WTC11 (cell line): ENCODE results near the gene VSX2. TPM values are rescaled to one million over a fixed set of nuclear protein-coding genes. Genes with fewer than 3 reads are reported as not detected.

Experiments
- ATAC-seq: fragments of 200-7000 bp; cut with Tn5 transposase; 2 replicates; pipeline ENCODE4 v1.10.0; 2021; ENCODE audit warnings: mild to moderate bottlenecking, moderate library complexity
- CTCF ChIA-PET: fragments of 300-600 bp; sonication (Branson Sonifier 250); formaldehyde crosslinking; loops from one replicate; lab custom pipeline; 2021; ENCODE audit warnings: antibody characterized with exemption; lab: Charles Lee
- POLR2A ChIA-PET: fragments of 350-600 bp; sonication (Branson Sonifier 250); formaldehyde crosslinking; loops from one replicate; lab custom pipeline; 2021; ENCODE audit warnings: antibody characterized with exemption; lab: Charles Lee
- DNase-seq: peaks from one replicate; pipeline ENCODE4 v3.0.0; 2021; ENCODE audit warnings: low spot score
- H3K27ac Mint-ChIP-seq: 2 replicates; pipeline ENCODE4 v1.8.0; 2021; ENCODE audit warnings: mixed read lengths
- H3K27me3 Mint-ChIP-seq: 2 replicates; pipeline ENCODE4 v1.8.0; 2021; ENCODE audit warnings: low read depth, mild to moderate bottlenecking, moderate library complexity, mixed read lengths
- H3K36me3 Mint-ChIP-seq: 2 replicates; pipeline ENCODE4 v1.8.0; 2021; ENCODE audit warnings: mixed read lengths
- H3K4me1 Mint-ChIP-seq: 2 replicates; pipeline ENCODE4 v1.8.0; 2022; ENCODE audit warnings: mixed read lengths
- H3K4me3 Mint-ChIP-seq: 2 replicates; pipeline ENCODE4 v1.8.0; 2021; ENCODE audit warnings: mild to moderate bottlenecking, moderate library complexity, mixed read lengths
- H3K9me3 Mint-ChIP-seq: 2 replicates; pipeline ENCODE4 v1.8.0; 2021; ENCODE audit warnings: mixed read lengths
- GABPB1 ChIP-seq: sonication (generic); formaldehyde crosslinking; IDR thresholded peaks from 2 replicates; pipeline ENCODE4 v1.8.1; 2023; ENCODE audit warnings: mild to moderate bottlenecking, missing genetic modification reagents
- GTF2I ChIP-seq: fragments of 250-450 bp; sonication (Bioruptor Pico); conservative IDR thresholded peaks from 2 replicates; pipeline ENCODE4 v1.4.0; 2021; ENCODE audit warnings: mild to moderate bottlenecking
- IRF1 ChIP-seq: sonication (generic); formaldehyde crosslinking; IDR thresholded peaks from 2 replicates; pipeline ENCODE4 v1.8.0; 2023; ENCODE audit warnings: missing genetic modification reagents
- MYBL2 ChIP-seq: sonication (generic); formaldehyde crosslinking; IDR thresholded peaks from 2 replicates; pipeline ENCODE4 v1.8.1; 2023; ENCODE audit warnings: mild to moderate bottlenecking, moderate library complexity, missing genetic modification reagents
- NR2C2 ChIP-seq: sonication (generic); formaldehyde crosslinking; IDR thresholded peaks from 2 replicates; pipeline ENCODE4 v1.8.0; 2022; ENCODE audit warnings: mild to moderate bottlenecking, missing genetic modification reagents
- NR3C1 ChIP-seq: sonication (generic); formaldehyde crosslinking; conservative IDR thresholded peaks from 2 replicates; pipeline ENCODE4 v1.8.1; 2023; ENCODE audit warnings: low read depth, mild to moderate bottlenecking, missing genetic modification reagents
- SMAD3 ChIP-seq: sonication (generic); formaldehyde crosslinking; IDR thresholded peaks from 2 replicates; pipeline ENCODE4 v1.8.0; 2022; ENCODE audit warnings: missing genetic modification reagents, mild to moderate bottlenecking, borderline replicate concordance
- STAT6 ChIP-seq: sonication (generic); formaldehyde crosslinking; conservative IDR thresholded peaks from 2 replicates; pipeline ENCODE4 v1.8.1; 2023; ENCODE audit warnings: mild to moderate bottlenecking, low read depth, missing genetic modification reagents, moderate library complexity
- TCF7 ChIP-seq: sonication (generic); formaldehyde crosslinking; IDR thresholded peaks from 2 replicates; pipeline ENCODE4 v1.8.0; 2022; ENCODE audit warnings: mild to moderate bottlenecking, low read depth, missing genetic modification reagents, moderate library complexity
- TP53 ChIP-seq: sonication (generic); formaldehyde crosslinking; IDR thresholded peaks from 2 replicates; pipeline ENCODE4 v1.8.1; 2023; ENCODE audit warnings: mild to moderate bottlenecking, missing genetic modification reagents
- ZNF317 ChIP-seq: sonication (generic); formaldehyde crosslinking; IDR thresholded peaks from 2 replicates; pipeline ENCODE4 v1.8.1; 2023; ENCODE audit warnings: low read depth, mild to moderate bottlenecking, moderate library complexity, missing genetic modification reagents, borderline replicate concordance
- total RNA-seq: library from RNA; stranded (reverse); gene quantifications from 3 replicates; pipeline ENCODE4 v1.2.3, GENCODE V29; 2021
- TF ChIP-seq, protein P1 (sequence below): sonication (generic); formaldehyde crosslinking; IDR thresholded peaks from 2 replicates; pipeline ENCODE4 v1.8.0; 2022; ENCODE audit warnings: missing genetic modification reagents
- TF ChIP-seq, protein P2 (sequence below): fragments of 250-450 bp; sonication (Bioruptor Pico); IDR thresholded peaks from 2 replicates; pipeline ENCODE4 v1.9.0; 2021; ENCODE audit warnings: mild to moderate bottlenecking

The VSX2 gene
- total RNA-seq, 1 experiment from 2014 or later: not detected

DNA sequence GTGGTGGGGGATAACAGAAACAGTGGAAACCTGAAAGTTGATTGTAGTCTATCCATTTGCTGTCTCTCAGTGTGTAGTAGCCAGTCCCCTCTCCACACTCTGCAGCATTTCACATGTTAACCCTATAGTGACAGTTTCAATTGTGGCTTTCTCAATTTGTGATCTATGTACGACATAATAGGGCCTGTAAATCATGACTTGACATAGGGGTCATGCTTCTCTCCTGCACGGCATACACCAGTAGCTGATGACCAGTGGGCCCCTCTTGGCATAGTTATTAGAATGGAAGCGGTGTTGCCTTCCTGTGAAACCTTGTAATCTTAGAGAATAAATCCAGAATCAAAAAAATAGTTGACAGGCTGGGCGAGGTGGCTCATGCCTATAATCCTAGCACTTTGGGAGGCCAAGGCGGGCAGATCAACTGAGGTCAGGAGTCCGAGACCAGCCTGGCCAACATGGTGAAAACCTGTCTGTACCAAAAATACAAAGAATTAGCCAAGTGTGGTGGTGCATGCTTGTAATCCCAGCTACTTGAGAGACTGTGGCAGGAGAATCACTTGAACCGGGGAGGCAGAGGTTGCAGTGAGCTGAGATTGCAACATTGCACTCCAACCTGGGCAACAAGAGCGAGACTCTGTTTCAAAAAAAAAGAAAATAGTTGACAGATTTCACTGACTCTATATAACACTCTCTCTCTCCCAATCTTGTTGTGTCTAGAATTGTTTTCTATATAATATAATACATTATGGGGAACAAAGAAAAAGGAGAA is 44.6 kb upstream of the VSX2 start:
- POLR2A ChIA-PET: no interaction called here
- H3K4me1 Mint-ChIP-seq: no peaks in the 10 kb centered on the region
- no peak for DNase-seq
- no peak for TF ChIP-seq NR2C2 (CRISPR knock-in tag)
- TF ChIP-seq GTF2I (CRISPR knock-in tag): no peak
- no peak for TF ChIP-seq MYBL2 (CRISPR knock-in tag)
- TF ChIP-seq IRF1 (CRISPR knock-in tag): no peak
- H3K27me3 Mint-ChIP-seq: no peaks in the 10 kb centered on the region
- H3K36me3 Mint-ChIP-seq: 0 out of 2 replicates have a peak, but pooled peaks cover 5% of the 10 kb centered on the region
- CTCF ChIA-PET: no interaction called here
- H3K27ac Mint-ChIP-seq: no peak overlapping the region
- no peak overlapping the region for H3K4me3 Mint-ChIP-seq
- ATAC-seq: no peak
- no peaks in the 10 kb centered on the region for H3K9me3 Mint-ChIP-seq

GRCh38 chr14:74195623-74196022 is 43.6 kb upstream of the VSX2 start:
- no peak for ATAC-seq
- H3K4me3 Mint-ChIP-seq: no peak overlapping the region
- CTCF ChIA-PET: no interaction called here

DNA sequence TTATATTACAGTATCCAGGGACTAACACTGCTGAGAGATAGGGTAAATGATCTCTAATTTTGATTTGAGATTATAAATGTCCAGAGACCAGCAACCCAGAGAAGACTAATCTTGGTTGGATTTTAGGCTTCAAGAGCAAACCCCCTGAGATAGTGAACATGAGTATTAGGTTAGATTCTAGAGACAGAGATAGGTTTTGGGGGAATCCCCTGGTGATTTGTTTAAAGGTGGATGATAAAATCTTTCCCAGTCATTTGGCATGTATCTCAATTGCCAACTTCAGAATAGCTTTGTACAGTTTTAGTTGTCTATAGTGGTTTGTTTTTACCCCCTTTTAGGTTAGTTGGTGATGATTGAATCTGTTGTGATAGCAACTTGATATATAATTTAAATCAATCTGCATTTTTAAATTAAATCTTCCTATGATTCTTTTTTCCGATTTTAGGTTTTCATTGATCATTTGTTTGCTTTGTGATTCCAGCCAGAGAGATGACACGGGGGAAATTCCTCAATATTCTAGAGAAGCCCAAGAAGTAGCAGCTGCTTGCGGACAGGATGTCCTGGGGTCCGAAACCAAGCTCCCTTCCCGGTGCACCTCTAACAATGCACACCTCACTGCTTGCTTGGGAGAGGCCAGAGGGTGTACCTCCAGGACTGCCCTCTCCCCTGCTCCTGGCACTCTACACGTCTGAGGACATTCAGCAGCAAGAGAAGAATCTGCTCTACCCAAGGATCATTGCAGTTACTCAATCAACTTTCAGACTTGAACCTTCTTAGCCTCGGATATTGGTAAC is 40.6 kb upstream of the VSX2 start:
- no peaks in the 10 kb centered on the region for H3K27me3 Mint-ChIP-seq
- no peaks in the 10 kb centered on the region for H3K4me1 Mint-ChIP-seq
- H3K4me3 Mint-ChIP-seq: no peak overlapping the region
- no peaks in the 10 kb centered on the region for H3K9me3 Mint-ChIP-seq
- ChIA-PET POLR2A (no interaction called here), CTCF (interaction anchor here (1.0 to 1.2 kb wide), 2 partner anchors 12 to 21 kb away, joined by 3 to 4 read pairs; no protein-coding TSS in a partner anchor)
- DNase-seq: no peak
- no peak for ATAC-seq
- H3K27ac Mint-ChIP-seq: peak overlapping the region; percentile 6; the same call in 1 of the 2 replicates
- H3K36me3 Mint-ChIP-seq: 0 out of 2 replicates have a peak, but pooled peaks cover 5% of the 10 kb centered on the region
- TF ChIP-seq TCF7 (no peak), IRF1 (CRISPR knock-in tag) (no peak), GABPB1 (CRISPR knock-in tag) (no peak), SMAD3 (CRISPR knock-in tag) (no peak)
- TF ChIP-seq, protein P1, sequence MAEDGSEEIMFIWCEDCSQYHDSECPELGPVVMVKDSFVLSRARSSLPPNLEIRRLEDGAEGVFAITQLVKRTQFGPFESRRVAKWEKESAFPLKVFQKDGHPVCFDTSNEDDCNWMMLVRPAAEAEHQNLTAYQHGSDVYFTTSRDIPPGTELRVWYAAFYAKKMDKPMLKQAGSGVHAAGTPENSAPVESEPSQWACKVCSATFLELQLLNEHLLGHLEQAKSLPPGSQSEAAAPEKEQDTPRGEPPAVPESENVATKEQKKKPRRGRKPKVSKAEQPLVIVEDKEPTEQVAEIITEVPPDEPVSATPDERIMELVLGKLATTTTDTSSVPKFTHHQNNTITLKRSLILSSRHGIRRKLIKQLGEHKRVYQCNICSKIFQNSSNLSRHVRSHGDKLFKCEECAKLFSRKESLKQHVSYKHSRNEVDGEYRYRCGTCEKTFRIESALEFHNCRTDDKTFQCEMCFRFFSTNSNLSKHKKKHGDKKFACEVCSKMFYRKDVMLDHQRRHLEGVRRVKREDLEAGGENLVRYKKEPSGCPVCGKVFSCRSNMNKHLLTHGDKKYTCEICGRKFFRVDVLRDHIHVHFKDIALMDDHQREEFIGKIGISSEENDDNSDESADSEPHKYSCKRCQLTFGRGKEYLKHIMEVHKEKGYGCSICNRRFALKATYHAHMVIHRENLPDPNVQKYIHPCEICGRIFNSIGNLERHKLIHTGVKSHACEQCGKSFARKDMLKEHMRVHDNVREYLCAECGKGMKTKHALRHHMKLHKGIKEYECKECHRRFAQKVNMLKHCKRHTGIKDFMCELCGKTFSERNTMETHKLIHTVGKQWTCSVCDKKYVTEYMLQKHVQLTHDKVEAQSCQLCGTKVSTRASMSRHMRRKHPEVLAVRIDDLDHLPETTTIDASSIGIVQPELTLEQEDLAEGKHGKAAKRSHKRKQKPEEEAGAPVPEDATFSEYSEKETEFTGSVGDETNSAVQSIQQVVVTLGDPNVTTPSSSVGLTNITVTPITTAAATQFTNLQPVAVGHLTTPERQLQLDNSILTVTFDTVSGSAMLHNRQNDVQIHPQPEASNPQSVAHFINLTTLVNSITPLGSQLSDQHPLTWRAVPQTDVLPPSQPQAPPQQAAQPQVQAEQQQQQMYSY: no peak
- TF ChIP-seq, protein P2, sequence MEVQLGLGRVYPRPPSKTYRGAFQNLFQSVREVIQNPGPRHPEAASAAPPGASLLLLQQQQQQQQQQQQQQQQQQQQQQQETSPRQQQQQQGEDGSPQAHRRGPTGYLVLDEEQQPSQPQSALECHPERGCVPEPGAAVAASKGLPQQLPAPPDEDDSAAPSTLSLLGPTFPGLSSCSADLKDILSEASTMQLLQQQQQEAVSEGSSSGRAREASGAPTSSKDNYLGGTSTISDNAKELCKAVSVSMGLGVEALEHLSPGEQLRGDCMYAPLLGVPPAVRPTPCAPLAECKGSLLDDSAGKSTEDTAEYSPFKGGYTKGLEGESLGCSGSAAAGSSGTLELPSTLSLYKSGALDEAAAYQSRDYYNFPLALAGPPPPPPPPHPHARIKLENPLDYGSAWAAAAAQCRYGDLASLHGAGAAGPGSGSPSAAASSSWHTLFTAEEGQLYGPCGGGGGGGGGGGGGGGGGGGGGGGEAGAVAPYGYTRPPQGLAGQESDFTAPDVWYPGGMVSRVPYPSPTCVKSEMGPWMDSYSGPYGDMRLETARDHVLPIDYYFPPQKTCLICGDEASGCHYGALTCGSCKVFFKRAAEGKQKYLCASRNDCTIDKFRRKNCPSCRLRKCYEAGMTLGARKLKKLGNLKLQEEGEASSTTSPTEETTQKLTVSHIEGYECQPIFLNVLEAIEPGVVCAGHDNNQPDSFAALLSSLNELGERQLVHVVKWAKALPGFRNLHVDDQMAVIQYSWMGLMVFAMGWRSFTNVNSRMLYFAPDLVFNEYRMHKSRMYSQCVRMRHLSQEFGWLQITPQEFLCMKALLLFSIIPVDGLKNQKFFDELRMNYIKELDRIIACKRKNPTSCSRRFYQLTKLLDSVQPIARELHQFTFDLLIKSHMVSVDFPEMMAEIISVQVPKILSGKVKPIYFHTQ (CRISPR knock-in tag): no peak

More at GRCh38 chr14:74195623-74196022, 43.6 kb upstream of the VSX2 start:
- Mint-ChIP-seq H3K27me3 (no peaks in the 10 kb centered on the region), H3K27ac (no peak overlapping the region), H3K4me1 (no peaks in the 10 kb centered on the region), H3K36me3 (0 out of 2 replicates have a peak, but pooled peaks cover 5% of the 10 kb centered on the region), H3K9me3 (no peaks in the 10 kb centered on the region)
- POLR2A ChIA-PET: no interaction called here
- TF ChIP-seq IRF1 (CRISPR knock-in tag) (no peak), ZNF317 (CRISPR knock-in tag) (no peak), TP53 (CRISPR knock-in tag) (no peak), NR3C1 (CRISPR knock-in tag) (no peak), STAT6 (CRISPR knock-in tag) (no peak)
- no peak for DNase-seq
